ENCODE data around the gene REX1BD. TPM values are rescaled to one million over a fixed set of nuclear protein-coding genes. Genes with fewer than 3 reads are reported as not detected.

REX1BD gene
- total RNA-seq: 90.7 and 95.0 TPM in 2 replicates

DNA sequence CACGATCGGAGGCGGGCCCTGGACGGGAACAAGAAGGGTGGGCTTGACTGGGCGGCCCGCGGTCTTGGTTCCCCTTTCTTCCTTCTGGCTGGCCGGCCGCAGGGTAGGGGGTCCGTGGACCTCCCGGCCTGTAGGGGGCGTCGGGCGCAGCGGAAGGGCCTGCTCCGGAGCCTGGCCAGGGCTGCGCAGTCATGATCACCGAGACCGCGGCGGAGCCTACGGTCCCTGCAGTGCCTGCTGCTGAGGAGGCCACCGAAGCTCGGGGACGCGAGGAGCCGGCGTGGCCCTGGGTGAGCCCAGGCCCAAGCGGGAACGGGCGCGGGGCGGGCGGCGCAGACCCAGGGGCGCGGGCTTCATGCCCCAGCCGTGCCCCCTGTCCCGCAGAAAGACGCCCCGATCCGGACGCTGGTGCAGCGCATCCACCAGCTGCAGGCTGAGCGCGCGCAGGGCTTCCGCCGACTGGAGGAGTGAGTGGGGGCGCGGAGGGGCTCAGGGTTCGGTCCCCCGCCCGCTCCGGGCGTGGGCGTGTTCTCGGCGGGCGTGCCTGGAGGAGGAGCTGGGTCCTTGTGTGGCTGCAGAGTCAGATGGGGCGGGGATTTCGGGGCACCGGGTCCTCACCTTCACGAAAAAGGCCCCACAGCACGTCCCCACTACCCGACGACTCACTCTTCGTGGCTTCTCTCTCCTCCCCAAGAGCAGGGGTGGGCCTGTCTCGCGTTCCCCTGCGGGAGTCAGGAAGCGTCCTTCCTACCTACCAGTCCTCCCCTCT lies at the start of gene REX1BD:
Gene REX1BD (plus strand): TSS at position 188 of the 769 bp plus-strand sequence. CDS start 4 bp downstream, at position 192.

DNA sequence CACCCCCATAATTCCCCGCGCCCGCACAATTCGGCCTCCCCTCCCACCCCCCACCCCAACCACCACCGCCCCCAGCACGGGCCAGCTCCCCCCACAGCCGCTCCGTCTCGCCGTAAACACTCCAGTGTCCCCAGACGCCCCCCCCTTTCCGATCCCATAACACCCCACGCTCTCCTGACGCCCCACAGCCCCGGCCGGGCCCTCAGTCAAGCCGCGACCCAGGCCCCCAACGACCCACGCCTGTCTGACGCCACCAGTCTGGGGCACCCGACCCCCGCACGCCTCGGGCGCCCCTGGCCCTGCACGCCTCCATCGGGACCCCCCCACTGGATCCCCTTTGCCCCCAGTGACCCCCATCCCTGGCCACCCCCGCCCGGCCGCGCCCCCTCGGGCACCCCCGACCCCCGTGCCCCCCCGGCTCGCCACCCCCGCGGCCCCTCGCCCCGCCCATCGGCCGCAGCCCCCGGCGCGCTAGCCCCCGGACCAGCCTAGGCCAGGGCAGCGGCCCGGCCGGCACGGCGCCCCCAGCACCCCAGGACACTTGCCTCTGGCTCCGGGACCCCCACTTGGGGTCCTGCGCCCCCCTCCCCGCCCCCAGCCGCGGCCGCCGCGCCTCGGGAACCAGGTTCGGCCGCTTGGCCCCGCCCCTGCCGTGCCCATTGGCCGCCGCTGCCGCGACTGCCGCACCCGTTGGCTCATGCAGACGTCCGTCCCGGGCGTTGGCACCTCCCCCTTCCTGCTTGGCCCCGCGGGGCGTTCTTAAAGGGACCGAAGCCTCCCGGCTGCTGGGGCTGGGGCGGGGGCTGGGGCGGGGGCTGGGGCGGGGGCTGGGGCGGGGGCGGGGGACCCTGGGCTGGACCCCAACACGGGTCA lies 45.4 kb upstream of the REX1BD start, which contains the start of gene FKBP8:
Gene FKBP8 (minus strand): TSS at position 633 of the 873 bp plus-strand sequence. CDS start 1,603 bp downstream, outside the sequence.

DNA sequence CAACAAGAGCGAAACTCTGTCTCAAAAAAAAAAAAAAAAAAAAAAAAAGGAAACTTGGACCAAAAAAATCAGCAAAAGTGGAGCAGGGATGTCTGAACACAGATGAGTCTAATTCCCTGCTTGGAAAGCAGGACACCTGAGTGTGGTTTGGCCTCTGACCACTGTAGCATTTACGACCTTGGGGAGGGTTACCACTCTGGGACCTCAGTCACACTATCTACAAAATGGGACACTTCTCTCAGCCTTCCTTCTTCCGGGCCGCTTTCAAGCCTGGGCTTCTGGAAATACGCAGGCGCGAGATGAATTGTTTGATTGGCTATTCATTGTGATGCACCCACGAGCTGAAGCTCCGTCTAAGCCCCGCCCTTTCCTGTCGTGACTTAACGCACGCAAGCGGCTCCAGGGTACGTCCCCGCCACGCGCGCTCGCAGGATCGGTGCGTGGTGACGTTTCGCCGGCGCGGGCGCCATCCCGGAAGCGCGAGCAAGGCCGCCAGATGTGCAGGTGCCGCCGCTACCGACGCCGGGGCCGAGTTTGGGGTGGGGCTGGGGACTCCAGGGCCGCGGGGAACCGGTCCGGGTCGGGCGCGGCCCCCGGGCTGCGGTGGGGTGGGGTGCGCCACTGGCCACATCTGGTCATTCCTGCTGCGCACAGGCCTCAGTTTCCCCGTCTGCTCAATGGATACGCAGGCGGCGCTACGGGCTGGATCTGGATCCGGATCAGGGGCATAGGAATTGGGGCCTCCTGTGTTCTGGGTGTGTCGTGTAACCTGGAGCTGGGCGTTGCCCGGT lies 31.0 kb upstream of the REX1BD start, which contains the start of gene KXD1:
Gene KXD1 (plus strand): TSS at position 460 of the 791 bp plus-strand sequence. CDS start 4,187 bp downstream, outside the sequence.

DNA sequence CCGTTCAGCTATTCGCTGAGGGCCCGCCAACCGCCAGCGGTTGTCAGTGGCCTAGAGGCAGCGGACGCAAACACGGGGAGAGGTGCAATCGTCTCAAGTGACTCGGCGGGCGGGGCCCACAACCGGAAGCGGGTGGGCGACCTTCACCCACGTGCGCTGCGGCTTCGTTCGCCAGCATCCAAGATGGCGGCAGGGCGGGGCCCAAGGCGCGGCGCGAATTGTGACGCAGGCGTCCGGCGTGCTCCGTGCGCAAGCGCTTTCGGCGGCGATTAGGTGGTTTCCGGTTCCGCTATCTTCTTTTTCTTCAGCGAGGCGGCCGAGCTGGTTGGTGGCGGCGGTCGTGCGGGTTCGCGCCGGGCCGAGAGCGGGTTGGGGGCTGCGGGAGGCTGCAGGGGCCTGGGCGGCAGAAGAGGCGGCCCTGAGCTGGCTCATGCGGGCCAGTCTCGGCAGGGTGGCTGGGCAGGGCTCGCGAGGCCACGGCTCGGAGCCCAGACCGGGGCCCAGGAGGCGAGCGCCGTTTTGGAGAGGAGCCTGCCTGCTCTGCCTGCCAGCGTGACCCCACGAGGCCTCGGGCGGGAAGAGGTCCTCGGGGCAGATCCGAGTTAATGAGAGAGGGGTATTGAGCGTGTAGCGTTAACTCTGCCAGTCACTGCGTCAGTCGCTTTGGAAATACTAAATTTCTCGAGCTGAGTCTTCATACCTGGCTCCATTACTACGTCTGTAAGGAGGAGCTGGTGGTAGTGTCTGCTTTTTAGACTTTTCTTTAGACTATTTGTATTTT lies 16.8 kb upstream of the REX1BD start, which contains the start of gene UBA52:
Gene UBA52 (plus strand): TSS at position 294 of the 781 bp plus-strand sequence. CDS start 1,444 bp downstream, outside the sequence.

DNA sequence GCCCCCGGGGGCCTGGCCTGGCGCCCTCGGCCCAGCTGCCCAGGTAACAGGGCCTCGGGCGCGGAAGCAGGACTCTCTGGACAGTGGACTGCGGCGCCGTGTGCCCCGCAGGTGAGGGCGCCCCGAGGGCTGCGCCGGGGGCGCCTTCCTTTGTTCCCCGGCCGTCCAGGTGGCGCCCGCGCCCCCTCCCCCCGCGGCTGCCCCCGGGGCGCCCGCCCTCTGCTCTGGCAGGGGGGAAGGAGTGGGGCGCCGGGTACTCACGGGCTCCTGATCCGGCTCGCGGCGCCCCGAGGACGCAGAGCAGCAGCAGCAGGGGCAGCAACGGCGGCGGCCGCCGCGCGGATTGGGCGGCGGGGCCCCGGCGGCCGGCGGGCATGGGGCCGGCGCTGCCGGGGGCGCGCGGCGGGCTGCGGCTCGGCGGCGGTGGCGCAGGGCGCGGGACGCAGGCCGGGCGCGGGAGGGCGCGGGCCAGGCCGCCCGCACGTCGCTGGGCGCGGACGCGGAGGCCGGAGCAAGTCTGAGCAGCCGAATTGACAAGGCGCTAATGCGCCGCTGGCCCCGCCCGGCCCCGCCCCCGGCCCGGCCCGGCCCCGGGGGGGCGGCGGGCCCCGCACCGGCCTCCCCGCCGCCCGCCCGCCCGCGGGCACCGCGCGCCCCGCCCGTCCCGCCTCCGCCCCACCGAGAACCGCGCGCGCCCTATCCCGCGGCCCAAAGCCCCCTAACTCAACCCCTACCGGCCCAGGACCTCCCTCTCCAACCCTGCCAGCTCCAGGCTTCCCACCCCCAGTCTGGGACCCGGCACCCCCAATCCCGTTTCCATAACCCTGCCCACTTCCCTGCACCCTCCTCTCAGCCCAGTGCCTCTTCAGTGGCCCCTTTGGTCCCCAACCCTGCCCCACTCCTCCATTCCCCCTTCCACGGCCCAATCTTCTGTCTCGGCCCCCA lies 18.0 kb downstream of the REX1BD start, which contains the start of gene CRLF1:
Gene CRLF1 (minus strand): TSS at position 519 of the 945 bp plus-strand sequence. CDS start 143 bp downstream, at position 376.

GRCh38 chr19:18612772-18613588 lies 24.4 kb downstream of the REX1BD start, which contains the start of gene TMEM59L:
Gene TMEM59L (plus strand): TSS chr19:18612870. CDS start chr19:18612959, 89 bp downstream.

DNA sequence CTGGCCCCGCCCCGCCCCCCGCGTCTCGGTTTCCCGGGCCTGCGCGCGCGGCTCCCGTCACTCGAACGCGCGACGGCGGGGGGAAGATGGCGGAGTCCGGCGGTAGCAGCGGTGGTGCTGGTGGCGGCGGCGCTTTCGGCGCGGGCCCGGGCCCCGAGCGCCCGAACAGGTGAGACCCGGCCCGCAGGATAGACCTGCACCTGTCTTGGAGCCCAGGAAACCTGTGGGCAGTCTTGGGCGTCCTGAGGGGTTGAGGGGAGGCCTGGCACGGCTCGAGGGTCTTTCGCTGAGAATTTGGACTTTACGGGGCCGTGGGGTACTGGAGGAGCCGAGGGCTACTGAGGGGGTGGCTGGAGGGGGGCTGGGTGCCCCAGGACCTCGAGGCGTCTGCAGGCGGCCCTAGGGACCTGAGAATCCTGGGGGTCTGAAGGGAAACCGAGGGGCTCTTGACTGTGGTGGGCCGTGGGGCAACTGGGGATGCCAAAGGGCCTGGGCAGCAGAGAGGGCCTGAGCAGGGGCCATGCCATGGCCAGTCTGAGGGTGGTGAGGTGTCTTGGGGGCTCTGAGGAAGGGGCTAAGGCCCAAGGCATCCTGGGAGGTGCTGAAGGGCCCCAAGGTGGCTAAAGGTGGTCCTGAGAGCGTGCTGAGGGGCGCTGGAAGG lies 48.5 kb downstream of the REX1BD start, which contains the start of gene KLHL26:
Gene KLHL26 (plus strand): TSS at position 60 of the 661 bp plus-strand sequence. CDS start 27 bp downstream, at position 87.

Other genes with a start within 250 kb of the REX1BD start
- gene PGPEP1, start 248.2 kb upstream of the REX1BD start, total RNA-seq: 6.1 and 32.4 TPM in 2 replicates
- gene GDF15, start 202.6 kb upstream of the REX1BD start, total RNA-seq: 28.9 and 61.3 TPM in 2 replicates
- 0.12 TPM in 1 of 2 replicates, not detected in the other for gene LRRC25, start 191.2 kb upstream of the REX1BD start, total RNA-seq
- gene SSBP4, start 169.4 kb upstream of the REX1BD start, total RNA-seq: 159 and 208 TPM in 2 replicates
- gene ISYNA1, start 150.7 kb upstream of the REX1BD start, total RNA-seq: 27.2 and 49.5 TPM in 2 replicates
- gene ELL, start 66.7 kb upstream of the REX1BD start, total RNA-seq: 9.5 and 11.8 TPM in 2 replicates
- 317 and 440 TPM in 2 replicates for gene FKBP8, start 45.2 kb upstream of the REX1BD start, total RNA-seq
- 148 and 174 TPM in 2 replicates for gene KXD1, start 30.9 kb upstream of the REX1BD start, total RNA-seq
- gene UBA52, start 16.9 kb upstream of the REX1BD start, total RNA-seq: 1,240 and 1,337 TPM in 2 replicates
- gene CRLF1, start 18.0 kb downstream of the REX1BD start, total RNA-seq: 135 and 318 TPM in 2 replicates
- 10.7 and 14.5 TPM in 2 replicates for gene TMEM59L, start 24.1 kb downstream of the REX1BD start, total RNA-seq
- gene KLHL26, start 48.2 kb downstream of the REX1BD start, total RNA-seq: 4.8 and 6.5 TPM in 2 replicates
- gene CRTC1, start 94.9 kb downstream of the REX1BD start, total RNA-seq: 4.0 and 5.6 TPM in 2 replicates
- 0.85 and 2.9 TPM in 2 replicates for gene COMP, start 202.5 kb downstream of the REX1BD start, total RNA-seq
- gene UPF1, start 243.2 kb downstream of the REX1BD start, total RNA-seq: 30.6 and 33.0 TPM in 2 replicates